Sigmoid colon (tissue), 7 donors: ENCODE results near the gene FANK1. TPM values are rescaled to one million over a fixed set of nuclear protein-coding genes. Genes with fewer than 3 reads are reported as not detected.

Experiments used
- DNase-seq: peaks from one replicate; pipeline ENCODE4 v3.0.0-alpha.2; 2019
- H3K27ac ChIP-seq, 4 donors: fragments of 200-600 bp; sonication (generic); one replicate each; pipeline ENCODE4 v1.5.1; 2016 to 2019; ENCODE audit warnings: mild to moderate bottlenecking in 1 of 4
- H3K27me3 ChIP-seq, 3 donors: fragments of 200-600 bp; sonication (generic); one replicate each; pipeline ENCODE4 v1.5.1; 2019; ENCODE audit warnings: mild to moderate bottlenecking in 1 of 3
- H3K36me3 ChIP-seq, 4 donors: fragments of 200-600 bp; sonication (generic); one replicate each; pipeline ENCODE4 v1.5.1; 2016 to 2019
- H3K4me1 ChIP-seq, 4 donors: fragments of 200-600 bp; sonication (generic); one replicate each; pipeline ENCODE4 v1.5.1; 2017 to 2019
- H3K4me3 ChIP-seq, 4 donors: fragments of 200-600 bp; sonication (generic); one replicate each; pipeline ENCODE4 v1.5.1; 2017 to 2019; ENCODE audit warnings: mild to moderate bottlenecking in 2 of 4, moderate library complexity in 1 of 4
- H3K9me3 ChIP-seq, 4 donors: fragments of 200-600 bp in 3 of 4; sonication (generic) in 3 of 4; one replicate each; pipeline versions ENCODE4 v1.5.1 to v1.6.1; 2013 to 2019
- EP300 ChIP-seq, 4 donors: sonication (generic); formaldehyde crosslinking; IDR thresholded peaks; one replicate each; pipeline ENCODE4 v1.6.1; 2017; ENCODE audit warnings: antibody characterized with exemption in 4 of 4
- POLR2A ChIP-seq, 2 donors: fragments of 450-650 bp; IDR thresholded peaks; one replicate each; pipeline ENCODE4 v1.6.1; 2016; ENCODE audit warnings: antibody characterized with exemption in 2 of 2, mild to moderate bottlenecking in 2 of 2, moderate library complexity in 2 of 2
- POLR2AphosphoS5 ChIP-seq, 4 donors: sonication (generic); formaldehyde crosslinking; IDR thresholded peaks; one replicate each; pipeline ENCODE4 v1.6.1; 2017; ENCODE audit warnings: antibody characterized with exemption in 4 of 4
- WGBS, 2 donors: extraction: QIAGEN DNeasy Blood & Tissue Kit; methylation state at CpG; one replicate each; pipeline ENCODE4 v1.1.7; 2013; 5-methylcytosine and 5-hydroxymethylcytosine counted together
- intact Hi-C: fragments of 100-400 bp; cut with DNase I; formaldehyde crosslinking; loops from one replicate; pipeline ENCODE4 v1.15.1; 2023
- polyA plus RNA-seq, 3 donors: library from polyadenylated mRNA; stranded (reverse); fragments of 200-250 nt; gene quantifications; one replicate each; pipeline ENCODE4 v1.2.3, GENCODE V29; 2013
- total RNA-seq, 4 donors: library from RNA; depleted of rRNA; stranded (reverse); fragments of >200 nt; gene quantifications; one replicate each; pipeline ENCODE4 v1.1.0, GENCODE V29; 2016
- TF ChIP-seq, protein P1 (sequence below), 4 experiments: fragments of 450-650 bp in 3 of 4; fragments of 200-600 bp in 1 of 4; IDR thresholded peaks; one replicate each; pipeline ENCODE4 v1.5.1; 2016 to 2019; ENCODE audit warnings: antibody characterized with exemption in 4 of 4, mild to moderate bottlenecking in 3 of 4, moderate library complexity in 2 of 4
- donor health status: healthy with polysubstance abuse.
- donor health status: Bipolar disorder and iron deficiency.
- donor health status: healthy.

Gene FANK1
- total and polyA plus RNA-seq, 7 donors: 0.71 to 12.6 (median 3.5) TPM; not detected in 1

- no peaks in the 10 kb centered on the region for H3K4me1 ChIP-seq
- no peak overlapping the region for H3K4me3 ChIP-seq
- DNase-seq: no peak
- peaks cover 0 to 5% (median 0%) of the 10 kb centered on the region in 4 donors for H3K9me3 ChIP-seq
- intact Hi-C loops: no loop called here
- H3K36me3 ChIP-seq: peaks cover 0 to 7% (median 0%) of the 10 kb centered on the region in 4 donors
- 76 to 83% methylated on average over 11 of the region's 11 CpGs for WGBS, 2 donors
- H3K27ac ChIP-seq: no peak overlapping the region
- TF ChIP-seq EP300 (IDR thresholded peaks at IDR 0.05) (no peak), POLR2AphosphoS5 (IDR thresholded peaks at IDR 0.05) (no peak)
- no peaks in the 10 kb centered on the region for H3K27me3 ChIP-seq
Measured at GRCh38 chr10:125878957-125879835, 17.2 kb upstream of the FANK1 start.

GRCh38 chr10:125880719-125881118 lies 15.6 kb upstream of the FANK1 start:
- peaks cover 0 to 7% (median 0%) of the 10 kb centered on the region in 4 donors for H3K36me3 ChIP-seq
- H3K27ac ChIP-seq: no peak overlapping the region
- intact Hi-C loops: no loop called here
- WGBS, 2 donors: 74 to 82% methylated on average over 6 of the region's 6 CpGs
- H3K4me1 ChIP-seq: no peaks in the 10 kb centered on the region
- no peak overlapping the region for H3K4me3 ChIP-seq
- TF ChIP-seq EP300 (IDR thresholded peaks at IDR 0.05): no peak
- TF ChIP-seq, protein P1, sequence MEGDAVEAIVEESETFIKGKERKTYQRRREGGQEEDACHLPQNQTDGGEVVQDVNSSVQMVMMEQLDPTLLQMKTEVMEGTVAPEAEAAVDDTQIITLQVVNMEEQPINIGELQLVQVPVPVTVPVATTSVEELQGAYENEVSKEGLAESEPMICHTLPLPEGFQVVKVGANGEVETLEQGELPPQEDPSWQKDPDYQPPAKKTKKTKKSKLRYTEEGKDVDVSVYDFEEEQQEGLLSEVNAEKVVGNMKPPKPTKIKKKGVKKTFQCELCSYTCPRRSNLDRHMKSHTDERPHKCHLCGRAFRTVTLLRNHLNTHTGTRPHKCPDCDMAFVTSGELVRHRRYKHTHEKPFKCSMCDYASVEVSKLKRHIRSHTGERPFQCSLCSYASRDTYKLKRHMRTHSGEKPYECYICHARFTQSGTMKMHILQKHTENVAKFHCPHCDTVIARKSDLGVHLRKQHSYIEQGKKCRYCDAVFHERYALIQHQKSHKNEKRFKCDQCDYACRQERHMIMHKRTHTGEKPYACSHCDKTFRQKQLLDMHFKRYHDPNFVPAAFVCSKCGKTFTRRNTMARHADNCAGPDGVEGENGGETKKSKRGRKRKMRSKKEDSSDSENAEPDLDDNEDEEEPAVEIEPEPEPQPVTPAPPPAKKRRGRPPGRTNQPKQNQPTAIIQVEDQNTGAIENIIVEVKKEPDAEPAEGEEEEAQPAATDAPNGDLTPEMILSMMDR (IDR thresholded peaks at IDR 0.05): no peak
- TF ChIP-seq POLR2AphosphoS5 (IDR thresholded peaks at IDR 0.05): no peak
- no peak for TF ChIP-seq POLR2A (IDR thresholded peaks at IDR 0.05)
- H3K9me3 ChIP-seq: peaks cover 0 to 5% (median 0%) of the 10 kb centered on the region in 4 donors
- no peak for DNase-seq
- H3K27me3 ChIP-seq: no peaks in the 10 kb centered on the region

GRCh38 chr10:125881192-125881591 lies 15.2 kb upstream of the FANK1 start, which contains the start of gene DHX32:
DHX32 (minus strand) TSS chr10:125881292; CDS start chr10:125880824, 468 bp downstream.
- Histone ChIP-seq H3K9me3 (peaks cover 0 to 5% (median 0%) of the 10 kb centered on the region in 4 donors), H3K27me3 (no peaks in the 10 kb centered on the region), H3K27ac (no peak within 1 kb of the TSS), H3K4me1 (no peaks in the 10 kb centered on the region), H3K36me3 (peaks cover 0 to 3% (median 0%) of the 10 kb centered on the region in 4 donors), H3K4me3 (no peak within 1 kb of the TSS)
- intact Hi-C loops: no loop called here
- 75 to 87% methylated on average over 4 of the region's 4 CpGs for WGBS, 2 donors
- no peak for TF ChIP-seq POLR2A (IDR thresholded peaks at IDR 0.05)
- TF ChIP-seq POLR2AphosphoS5 (IDR thresholded peaks at IDR 0.05): no peak
- TF ChIP-seq, protein P1 (IDR thresholded peaks at IDR 0.05): no peak
- TF ChIP-seq EP300 (IDR thresholded peaks at IDR 0.05): no peak
- DNase-seq: no peak

DNA sequence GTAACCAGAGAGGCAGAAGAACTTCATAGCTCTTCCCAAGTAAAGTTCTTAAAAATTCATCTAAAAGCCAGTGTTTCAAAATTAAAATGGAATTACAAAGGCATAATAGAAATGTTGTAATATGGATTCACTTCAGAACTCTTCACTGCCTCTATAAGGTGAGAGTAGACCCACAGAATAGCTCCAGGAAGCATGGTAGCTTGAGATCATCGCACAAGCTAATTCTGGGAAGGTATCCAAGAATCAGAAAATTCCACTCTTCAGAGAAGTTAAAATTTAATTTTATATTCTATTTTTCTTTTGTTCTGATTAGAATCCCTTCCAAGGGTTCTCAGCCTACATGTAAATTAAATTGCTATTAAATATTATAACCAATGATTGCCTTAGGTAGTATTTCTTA lies 13.8 kb upstream of the FANK1 start:
- intact Hi-C loops: no loop called here
- Histone ChIP-seq H3K4me3 (no peak overlapping the region), H3K27me3 (no peaks in the 10 kb centered on the region), H3K27ac (no peak overlapping the region), H3K9me3 (no peaks in the 10 kb centered on the region), H3K36me3 (no peaks in the 10 kb centered on the region), H3K4me1 (no peaks in the 10 kb centered on the region)
- DNase-seq: no peak
- WGBS, 2 donors: 59 to 78% methylated on average over 1 of the region's 1 CpG
- no peak for TF ChIP-seq EP300 (IDR thresholded peaks at IDR 0.05)
- TF ChIP-seq, protein P1 (IDR thresholded peaks at IDR 0.05): no peak
- TF ChIP-seq POLR2AphosphoS5 (IDR thresholded peaks at IDR 0.05): no peak
- TF ChIP-seq POLR2A (IDR thresholded peaks at IDR 0.05): no peak

GRCh38 chr10:125883211-125883610 lies 13.2 kb upstream of the FANK1 start:
- H3K27me3 ChIP-seq: no peaks in the 10 kb centered on the region
- no peak for TF ChIP-seq POLR2AphosphoS5 (IDR thresholded peaks at IDR 0.05)
- TF ChIP-seq EP300 (IDR thresholded peaks at IDR 0.05): no peak
- no peak for TF ChIP-seq POLR2A (IDR thresholded peaks at IDR 0.05)
- TF ChIP-seq, protein P1 (IDR thresholded peaks at IDR 0.05): no peak
- H3K4me3 ChIP-seq: no peak overlapping the region
- no peaks in the 10 kb centered on the region for H3K4me1 ChIP-seq
- no peak overlapping the region for H3K27ac ChIP-seq
- intact Hi-C loops: no loop called here
- no peaks in the 10 kb centered on the region for H3K9me3 ChIP-seq
- DNase-seq: no peak
- H3K36me3 ChIP-seq: no peaks in the 10 kb centered on the region
- 69 to 87% methylated on average over 3 of the region's 3 CpGs for WGBS, 2 donors
